ENCODE measurements around the gene TNS1. TPM values are rescaled to one million over a fixed set of nuclear protein-coding genes. Genes with fewer than 3 reads are reported as not detected.

Gene TNS1
- total and polyA plus RNA-seq, 10 of the 15 experiments (the other 5 are each of a cell fraction or from before 2014, with no cell fraction given), result 0.05 to 0.44 TPM; not detected in 8

DNA sequence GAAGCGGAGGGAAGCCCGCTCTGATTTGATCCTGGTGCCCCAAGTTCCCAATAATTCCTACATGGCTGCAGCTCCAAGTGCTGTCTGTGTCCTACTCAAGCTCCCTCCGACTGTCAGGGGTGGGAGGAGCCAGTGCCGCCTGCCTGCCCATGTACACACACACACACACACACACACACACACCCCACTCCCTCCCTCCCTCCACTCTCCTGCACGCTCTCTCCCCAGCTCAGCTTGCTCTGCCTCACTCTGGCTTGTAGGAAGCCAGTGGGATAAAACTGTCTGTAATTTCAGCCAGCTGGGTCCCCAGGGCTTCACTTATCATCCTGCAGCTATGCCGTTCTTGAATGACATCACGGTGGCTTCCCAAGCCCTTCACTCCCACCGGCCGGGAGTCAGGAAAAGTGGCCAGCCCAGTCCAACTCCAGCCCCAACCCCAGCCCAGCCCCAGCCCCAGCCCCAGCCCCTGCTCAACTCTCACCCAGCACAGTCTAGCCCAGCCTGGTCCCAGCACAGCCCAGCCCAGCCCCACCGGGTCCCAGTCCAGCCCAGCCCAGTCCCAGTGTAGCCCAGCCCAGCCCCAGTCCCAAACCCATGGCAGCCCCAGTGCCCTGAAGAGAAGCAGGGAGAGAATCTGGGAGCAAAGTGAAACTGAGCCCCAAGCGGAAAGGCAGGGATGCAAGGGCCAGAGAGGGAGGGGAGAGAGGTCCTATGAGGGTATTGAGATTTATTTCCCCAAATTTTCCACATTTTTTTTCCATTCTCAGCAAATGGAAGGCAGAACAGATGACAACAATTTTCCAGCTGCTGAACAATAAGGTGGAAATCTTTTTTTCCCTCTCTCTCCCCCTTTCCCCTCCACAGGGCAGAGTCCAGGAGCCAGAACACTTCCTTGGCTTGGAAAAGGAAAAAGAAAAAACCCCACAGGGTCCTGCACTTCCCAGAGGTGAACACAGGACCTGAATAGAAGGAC, 144.0 kb downstream of the TNS1 start:
- BruUV-seq (replicated peaks), result no TSS peak
- no peak overlapping the region for H3K27ac ChIP-seq (ENCODE audit: control insufficient read depth, insufficient read depth)
- no peaks in the 10 kb centered on the region for H3K36me3 ChIP-seq (ENCODE audit: control insufficient read depth in 2 of 2, insufficient read depth in 2 of 2, low read length in 1 of 2)
- RAD21 ChIA-PET (ENCODE audit: unreplicated experiment), result no interaction called here
- no peak for DNase-seq (ENCODE audit: low read depth, low spot score)
- ATAC-seq, result no peak
- H3K4me3 ChIP-seq, result no peak overlapping the region
- WGBS (ENCODE audit: insufficient coverage, insufficient replicate concordance, low lambda C conversion rate, missing lambda C conversion rate), result 28% methylated on average over 9 of the region's 11 CpGs
- H3K4me1 ChIP-seq (ENCODE audit: control insufficient read depth, insufficient read depth, low read length), result no peaks in the 10 kb centered on the region
- intact Hi-C loops (cut with micrococcal nuclease; ENCODE audit: unreplicated experiment), result no loop called here
- no peaks in the 10 kb centered on the region for H3K79me2 ChIP-seq (ENCODE audit: control insufficient read depth, insufficient read depth, low read length)
- no peaks in the 10 kb centered on the region for H3K9me3 ChIP-seq (replicated peaks; ENCODE audit: control insufficient read depth, insufficient read depth, low read length)
- H2AFZ ChIP-seq (ENCODE audit: control insufficient read depth, low read depth, low read length), result no peak overlapping the region
- SMC1A ChIA-PET (ENCODE audit: uncharacterized antibody, unreplicated experiment), result no interaction called here
- FAIRE-seq, result no peak
- in situ Hi-C loops (cut with MboI), result no loop called here
- H4K20me1 ChIP-seq (ENCODE audit: control insufficient read depth, insufficient read depth), result no peaks in the 10 kb centered on the region
- no peak for TF ChIP-seq TAF1 (IDR thresholded peaks at IDR 0.05; ENCODE audit: borderline replicate concordance, low read depth, low read length)
- TF ChIP-seq, protein P1, sequence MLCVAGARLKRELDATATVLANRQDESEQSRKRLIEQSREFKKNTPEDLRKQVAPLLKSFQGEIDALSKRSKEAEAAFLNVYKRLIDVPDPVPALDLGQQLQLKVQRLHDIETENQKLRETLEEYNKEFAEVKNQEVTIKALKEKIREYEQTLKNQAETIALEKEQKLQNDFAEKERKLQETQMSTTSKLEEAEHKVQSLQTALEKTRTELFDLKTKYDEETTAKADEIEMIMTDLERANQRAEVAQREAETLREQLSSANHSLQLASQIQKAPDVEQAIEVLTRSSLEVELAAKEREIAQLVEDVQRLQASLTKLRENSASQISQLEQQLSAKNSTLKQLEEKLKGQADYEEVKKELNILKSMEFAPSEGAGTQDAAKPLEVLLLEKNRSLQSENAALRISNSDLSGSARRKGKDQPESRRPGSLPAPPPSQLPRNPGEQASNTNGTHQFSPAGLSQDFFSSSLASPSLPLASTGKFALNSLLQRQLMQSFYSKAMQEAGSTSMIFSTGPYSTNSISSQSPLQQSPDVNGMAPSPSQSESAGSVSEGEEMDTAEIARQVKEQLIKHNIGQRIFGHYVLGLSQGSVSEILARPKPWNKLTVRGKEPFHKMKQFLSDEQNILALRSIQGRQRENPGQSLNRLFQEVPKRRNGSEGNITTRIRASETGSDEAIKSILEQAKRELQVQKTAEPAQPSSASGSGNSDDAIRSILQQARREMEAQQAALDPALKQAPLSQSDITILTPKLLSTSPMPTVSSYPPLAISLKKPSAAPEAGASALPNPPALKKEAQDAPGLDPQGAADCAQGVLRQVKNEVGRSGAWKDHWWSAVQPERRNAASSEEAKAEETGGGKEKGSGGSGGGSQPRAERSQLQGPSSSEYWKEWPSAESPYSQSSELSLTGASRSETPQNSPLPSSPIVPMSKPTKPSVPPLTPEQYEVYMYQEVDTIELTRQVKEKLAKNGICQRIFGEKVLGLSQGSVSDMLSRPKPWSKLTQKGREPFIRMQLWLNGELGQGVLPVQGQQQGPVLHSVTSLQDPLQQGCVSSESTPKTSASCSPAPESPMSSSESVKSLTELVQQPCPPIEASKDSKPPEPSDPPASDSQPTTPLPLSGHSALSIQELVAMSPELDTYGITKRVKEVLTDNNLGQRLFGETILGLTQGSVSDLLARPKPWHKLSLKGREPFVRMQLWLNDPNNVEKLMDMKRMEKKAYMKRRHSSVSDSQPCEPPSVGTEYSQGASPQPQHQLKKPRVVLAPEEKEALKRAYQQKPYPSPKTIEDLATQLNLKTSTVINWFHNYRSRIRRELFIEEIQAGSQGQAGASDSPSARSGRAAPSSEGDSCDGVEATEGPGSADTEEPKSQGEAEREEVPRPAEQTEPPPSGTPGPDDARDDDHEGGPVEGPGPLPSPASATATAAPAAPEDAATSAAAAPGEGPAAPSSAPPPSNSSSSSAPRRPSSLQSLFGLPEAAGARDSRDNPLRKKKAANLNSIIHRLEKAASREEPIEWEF (IDR thresholded peaks at IDR 0.05; ENCODE audit: insufficient replicate concordance, low read depth, low read length), result no peak
- H3K9ac ChIP-seq (ENCODE audit: control insufficient read depth, insufficient read depth, low read length), result no peak overlapping the region
- POLR2A ChIA-PET, result no interaction called here
- CTCF ChIA-PET, result no interaction called here
- peaks cover 2 to 4% of the 10 kb centered on the region in 2 experiments for H3K27me3 ChIP-seq (replicated peaks in 1 of 2; ENCODE audit: control insufficient read depth in 2 of 2, insufficient read depth in 2 of 2, low read length in 1 of 2)
- H3K4me2 ChIP-seq (ENCODE audit: control insufficient read depth, insufficient read depth), result no peak overlapping the region
